Inflammatory macrophage (primary cell): Measurements from ENCODE around the gene KLF2.
"Not testable (repeated sequence)": the region's sequence is repeated elsewhere in the genome, so short reads cannot be mapped to it uniquely, and the experiment has no call there.

ENCODE experiments used
- DNase-seq, 2 donors: peaks; one replicate each; pipeline ENCODE4 v3.0.0-alpha.2; 2020 to 2022
- total RNA-seq, 18 experiments: gene quantifications; one replicate each; lab custom pipeline; 2026; ENCODE audit warnings: mixed read lengths in 6 of 18, inconsistent platforms in 2 of 18; lab: John Stamatoyannopoulos, UW

KLF2 gene
- 0.57 to 4.1 (median 2.1) reads per million in 18 experiments for total RNA-seq

DNA sequence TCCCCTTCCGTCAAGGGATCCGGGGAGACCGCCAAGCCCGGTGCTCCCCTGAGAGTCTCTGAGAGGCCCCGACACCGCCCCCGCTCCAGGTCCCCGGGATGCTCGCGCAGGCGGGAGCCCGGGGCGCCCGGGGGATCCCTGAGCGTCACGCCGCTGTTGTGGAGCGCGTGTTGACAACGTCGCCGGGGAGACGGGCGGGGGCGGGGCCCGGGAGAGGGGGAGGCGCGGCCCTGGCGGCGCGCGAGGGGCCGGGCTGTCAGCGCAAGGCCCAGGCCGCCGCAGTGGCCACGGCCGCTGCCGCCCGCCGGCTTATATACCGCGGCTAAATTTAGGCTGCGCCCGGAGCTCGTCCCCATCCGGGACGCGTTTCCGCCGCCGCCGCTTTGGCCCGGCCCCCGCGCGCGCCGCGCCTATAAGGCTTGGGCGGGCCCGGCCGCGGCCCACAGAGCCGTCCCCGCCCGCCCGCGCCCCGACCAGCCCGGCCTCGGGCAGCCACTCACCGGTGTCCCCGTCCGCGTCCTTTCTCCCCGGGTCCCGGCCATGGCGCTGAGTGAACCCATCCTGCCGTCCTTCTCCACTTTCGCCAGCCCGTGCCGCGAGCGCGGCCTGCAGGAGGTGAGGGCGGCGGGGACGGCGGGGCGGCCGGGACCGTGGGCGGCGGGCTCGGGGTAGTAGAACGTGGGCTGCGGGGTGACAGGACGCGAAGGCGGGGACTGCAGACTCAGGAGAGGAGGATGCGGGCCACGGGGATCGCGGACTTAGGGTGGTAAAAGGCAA, at the start of gene KLF2:
KLF2 (plus strand) TSS at position 443 of the 777 bp plus-strand sequence; CDS start at position 541, 98 bp downstream.
- DNase-seq: peak; percentile 96 to 98

DNA sequence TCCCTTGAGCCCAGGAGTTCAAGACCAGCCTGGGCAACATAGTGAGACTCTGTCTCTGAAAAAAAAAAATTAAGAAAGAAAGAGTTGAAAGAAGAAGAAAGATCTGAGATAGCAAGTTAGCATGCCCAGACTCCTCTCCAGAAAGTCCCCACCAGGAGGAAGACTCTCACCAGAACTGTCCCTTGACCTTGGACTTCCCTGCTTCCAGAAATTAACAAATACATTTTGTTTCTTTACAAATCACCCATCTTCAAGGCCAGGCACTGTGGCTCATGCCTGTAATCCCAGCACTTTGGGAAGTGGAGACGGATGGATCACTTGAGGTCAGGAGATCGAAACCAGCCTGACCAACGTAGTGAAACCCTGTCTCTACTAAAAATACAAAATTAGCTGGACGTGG, 44.3 kb upstream of the KLF2 start:
- no peak for DNase-seq

DNA sequence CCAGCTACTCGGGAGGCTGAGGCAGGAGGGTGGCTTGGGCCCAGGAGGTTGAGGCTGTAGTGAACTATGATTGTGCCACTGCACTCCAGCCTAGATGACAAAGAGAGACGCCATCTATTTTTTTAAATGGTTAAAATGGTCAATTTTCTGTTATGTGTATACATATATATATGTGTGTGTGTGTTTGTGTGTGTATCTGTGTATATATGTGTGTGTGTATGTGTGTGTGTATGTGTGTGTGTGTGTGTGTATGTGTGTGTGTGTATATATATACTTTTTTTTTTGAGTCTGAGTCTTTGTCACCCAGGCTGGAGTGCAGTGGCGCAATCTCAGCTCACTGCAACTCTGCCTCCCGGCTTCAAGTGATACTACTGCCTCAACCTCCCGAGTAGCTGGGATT, 42.9 kb upstream of the KLF2 start:
- no peak for DNase-seq

DNA sequence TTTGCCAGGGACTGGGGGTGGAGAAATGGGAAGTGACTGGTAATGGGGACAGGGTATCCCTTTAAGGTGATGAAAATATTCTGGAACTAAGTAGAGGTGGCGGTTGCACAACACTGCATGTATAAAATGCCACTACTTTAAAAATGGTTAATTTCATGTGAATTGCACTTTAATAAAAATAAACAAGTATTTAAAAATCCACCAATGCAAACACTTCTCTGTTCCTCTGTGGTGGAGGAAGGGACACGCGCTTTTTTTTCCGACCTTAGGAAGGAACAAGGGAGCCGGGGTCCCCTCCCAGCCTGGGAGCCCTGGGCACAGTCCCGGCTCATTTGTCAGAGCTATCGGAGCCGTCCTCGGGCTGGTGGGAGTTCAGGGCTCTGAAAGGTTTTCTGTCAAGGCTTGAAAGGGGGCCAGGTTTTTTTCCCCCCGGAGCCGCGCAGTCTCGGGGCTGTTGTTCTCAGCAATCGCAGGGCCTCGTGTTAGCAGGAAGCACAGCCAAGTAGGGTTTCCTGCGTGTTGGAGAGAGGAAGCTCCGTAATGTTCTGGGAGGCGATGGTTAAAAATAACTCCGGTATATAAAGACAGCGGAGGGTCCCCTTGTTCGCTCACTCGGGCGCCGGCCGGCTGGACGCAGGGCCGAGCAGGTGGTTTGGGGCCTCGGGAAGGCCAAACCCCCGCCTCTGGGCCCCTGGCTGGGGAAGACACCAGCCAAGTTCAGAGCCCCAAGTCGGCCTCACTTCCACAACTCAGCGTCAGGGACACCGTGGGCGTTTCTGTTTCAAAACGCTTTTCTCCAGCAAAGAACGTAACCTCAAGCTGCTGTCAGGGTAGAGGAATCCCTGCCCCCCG, 41.2 kb upstream of the KLF2 start:
- peak; percentile 95 to 96 for DNase-seq

DNA sequence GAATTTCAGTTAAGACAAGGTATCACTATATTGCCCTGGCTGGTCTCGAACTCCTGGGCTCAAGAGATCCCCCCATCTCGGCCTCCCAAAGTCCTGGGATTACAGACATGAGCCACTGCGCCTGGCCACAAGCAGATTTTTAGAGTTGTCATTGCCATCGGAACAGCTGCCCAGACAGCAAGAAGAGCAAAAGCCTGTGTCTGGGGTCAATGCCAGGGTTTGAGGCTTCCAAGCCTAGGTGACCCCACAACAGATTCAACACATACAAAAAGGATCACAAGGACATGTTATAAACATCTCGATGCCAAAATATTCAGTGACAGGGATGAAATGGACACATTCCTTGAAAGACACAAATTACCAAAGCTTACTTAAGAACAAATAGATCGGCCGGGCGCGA, 40.1 kb upstream of the KLF2 start:
- no peak for DNase-seq

DNA sequence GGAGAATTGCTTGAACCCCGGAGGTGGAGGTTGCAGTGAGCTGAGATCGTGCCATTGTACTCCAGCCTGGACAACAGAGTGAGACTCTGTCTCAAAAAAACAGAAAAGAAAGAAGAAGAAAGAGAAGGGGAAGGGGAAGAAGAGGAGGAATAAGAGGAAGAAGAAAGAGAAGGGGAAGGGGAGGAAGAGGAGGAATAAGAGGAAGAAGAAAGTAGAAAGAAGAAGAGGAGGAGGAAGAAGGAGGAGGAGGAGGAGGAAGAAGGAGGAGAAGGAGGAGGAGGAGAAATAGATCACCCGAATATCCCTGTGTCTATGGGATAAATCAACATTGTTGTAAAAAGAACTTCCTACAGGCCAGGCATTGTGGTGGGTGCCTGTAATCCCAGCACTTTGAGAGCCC, 39.5 kb upstream of the KLF2 start:
- DNase-seq: peak in 1 of 2 donors; percentile 8

DNA sequence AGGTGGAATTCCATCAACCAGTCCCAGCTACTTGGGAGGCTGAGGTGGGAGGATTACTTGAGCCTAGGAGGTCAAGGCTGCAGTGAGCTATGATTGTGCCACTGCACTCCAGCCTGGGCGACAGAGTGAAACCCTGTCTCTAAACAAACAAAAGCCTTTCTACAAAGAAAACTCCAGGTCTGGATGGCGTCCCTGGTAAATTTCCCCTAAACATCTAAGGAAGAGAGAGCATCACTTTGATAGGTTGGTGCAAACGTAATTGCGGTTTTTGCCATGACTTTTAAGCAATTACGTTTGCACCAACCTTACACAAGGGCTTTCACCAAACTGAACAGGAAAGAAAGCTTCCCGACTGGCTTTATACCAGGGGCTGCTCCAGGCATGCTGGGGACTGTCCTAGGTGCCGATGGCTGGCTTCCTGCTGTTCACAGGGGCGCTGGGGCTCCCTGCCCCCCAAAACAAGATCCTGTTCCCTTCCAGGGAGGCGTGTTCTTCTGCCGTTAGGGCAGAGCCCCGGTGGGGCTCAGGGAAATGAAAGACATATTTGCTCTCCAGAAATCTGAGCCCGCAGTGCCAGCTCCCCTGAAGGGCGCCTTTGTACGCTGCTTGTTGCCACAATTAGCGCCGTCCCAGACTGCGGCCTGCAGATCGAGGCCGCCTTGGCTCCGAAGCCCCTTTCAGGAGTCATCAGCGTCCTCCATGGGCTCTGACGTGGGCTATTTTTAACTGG, 38.7 kb upstream of the KLF2 start:
- DNase-seq: peak in 1 of 2 donors; percentile 32

DNA sequence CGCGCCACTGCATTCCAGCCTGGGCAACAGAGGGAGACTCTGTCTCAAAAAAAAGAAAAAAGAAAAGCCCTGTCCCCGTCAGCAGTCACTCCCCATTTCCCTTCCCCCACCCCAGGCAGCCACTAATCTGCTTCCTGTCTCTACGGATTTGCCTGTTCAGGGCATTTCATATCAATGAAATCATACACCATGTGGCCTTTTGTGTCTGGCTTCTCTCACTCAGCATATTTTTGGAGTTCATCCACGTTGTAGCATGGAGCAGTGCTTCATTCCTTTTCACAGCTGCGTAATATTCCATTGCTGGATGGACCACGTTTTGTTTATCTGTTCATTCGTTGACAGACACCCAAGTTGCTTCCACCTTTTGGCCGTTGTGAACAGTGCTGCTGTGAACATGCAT, 36.1 kb upstream of the KLF2 start:
- no peak for DNase-seq

DNA sequence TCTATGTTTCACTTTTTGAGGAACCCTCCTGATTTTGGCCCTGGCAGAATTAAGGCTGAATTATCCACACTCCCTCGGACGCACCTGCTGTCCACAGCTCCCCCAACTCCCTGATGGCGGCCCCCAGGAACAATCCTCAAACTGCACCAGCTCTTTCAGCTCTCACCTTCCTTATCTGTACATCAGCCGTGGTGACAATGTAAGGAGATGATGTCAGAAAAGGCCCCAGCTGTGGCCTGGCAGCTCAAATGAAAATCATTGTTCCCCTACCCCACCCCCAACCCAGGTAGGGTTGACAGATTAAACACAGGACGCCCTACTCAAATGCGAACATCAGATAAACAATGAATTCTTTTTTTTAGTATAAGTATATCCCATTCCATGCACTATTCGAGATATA, 35.0 kb upstream of the KLF2 start:
- no peak for DNase-seq

DNA sequence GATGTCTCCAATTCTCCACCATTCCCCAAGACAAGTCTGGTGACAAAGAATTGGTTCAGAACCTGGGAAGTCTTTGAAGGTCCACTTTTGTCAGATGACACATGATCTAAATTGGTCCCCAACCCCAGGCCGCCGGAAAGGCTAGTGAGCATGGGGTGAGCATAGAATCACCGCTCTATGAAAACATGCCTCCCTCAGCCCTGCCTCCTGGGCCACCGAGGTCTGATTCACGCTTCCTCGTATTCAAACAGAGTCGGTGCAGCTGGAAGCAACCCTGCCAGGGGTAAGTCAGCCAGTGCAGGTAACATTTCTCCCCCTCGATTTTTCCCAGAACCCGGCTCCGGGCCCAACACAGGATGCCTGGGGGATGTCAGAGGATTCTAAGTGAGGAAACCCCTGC, 33.9 kb upstream of the KLF2 start:
- no peak for DNase-seq

DNA sequence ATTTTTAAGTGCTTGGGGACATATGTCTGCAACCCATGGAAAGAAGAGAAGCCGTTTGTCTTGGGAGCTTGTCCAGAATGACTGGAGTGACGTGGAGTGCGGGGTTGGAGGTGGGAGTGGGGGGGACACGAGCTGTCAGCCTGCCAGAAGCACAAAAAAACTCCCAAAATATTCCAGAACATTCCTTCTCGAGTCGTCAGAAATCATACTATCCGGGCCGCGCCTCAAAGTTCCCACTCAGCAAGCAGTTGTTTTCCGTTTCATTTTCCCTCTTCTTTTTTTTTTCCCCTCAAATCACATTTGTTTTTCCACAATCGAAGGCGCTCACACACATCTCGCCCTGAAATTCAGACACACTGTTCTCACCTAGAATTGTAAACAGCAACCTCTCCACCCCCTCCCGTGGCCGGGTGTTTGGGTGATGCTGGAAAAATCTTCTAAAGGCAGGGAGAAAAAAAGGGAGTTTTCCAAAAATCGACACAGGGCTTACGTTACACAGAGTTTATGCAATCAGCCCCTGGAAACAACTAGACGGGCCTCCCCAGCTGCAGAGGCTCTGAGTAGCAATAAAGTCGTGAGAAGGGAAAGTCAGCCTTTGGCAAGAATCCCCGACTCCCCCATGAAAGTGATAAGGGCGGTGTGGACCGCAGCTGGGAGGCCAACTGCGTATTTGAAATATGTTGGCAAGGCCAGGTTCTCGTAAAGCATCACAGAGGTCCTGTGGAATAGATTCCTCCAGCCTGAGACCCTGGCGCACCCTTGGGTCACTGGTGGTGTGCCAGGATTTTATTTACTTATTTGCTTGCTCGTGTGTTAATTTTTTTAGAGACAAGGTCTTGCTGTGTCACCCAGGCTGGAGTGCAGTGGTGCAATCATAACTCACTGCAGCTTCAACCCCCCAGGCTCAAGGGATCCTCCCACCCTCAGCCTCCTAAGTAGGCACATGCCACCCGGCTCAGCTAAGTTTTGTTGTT, 31.2 kb upstream of the KLF2 start:
- peak; percentile 9 to 29 for DNase-seq

DNA sequence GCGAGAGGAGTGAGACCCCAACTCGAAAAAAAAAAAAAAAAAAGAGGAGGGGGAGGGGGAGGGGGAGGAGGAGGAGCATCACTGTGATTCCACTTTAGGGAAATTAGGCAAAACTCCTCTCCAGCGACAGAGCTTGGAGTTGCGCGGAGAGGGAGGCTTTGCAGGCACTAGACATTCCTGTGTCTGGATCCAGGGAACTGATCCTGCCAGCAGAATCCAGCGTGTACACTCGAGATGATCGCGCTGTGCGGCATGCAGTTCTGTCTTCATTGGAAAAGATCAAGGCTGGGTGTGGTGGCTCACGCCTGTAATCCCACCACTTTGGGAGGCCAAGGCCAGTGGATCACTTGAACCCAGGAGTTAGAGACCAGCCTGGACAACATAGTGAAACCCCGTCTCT, 29.6 kb upstream of the KLF2 start:
- DNase-seq: no peak

DNA sequence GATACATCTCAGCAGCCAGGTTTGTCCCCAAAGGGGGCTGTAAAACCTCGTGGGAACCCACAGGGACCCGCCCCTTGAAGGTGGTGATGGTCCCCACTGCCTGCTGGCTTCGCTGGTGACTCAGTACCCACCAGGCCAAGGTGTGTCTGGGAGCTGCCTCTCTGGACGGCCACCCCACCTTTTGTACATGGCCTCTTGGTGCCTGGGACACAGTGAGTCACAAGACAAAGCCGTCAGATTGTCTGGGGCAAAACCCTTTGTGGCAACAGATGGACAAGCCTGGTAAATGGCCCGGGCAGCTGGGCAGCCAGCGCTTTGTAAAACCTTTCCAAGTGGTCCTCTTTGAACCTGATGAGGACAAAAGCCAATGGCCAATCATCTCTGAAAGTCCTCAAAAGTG, 27.9 kb upstream of the KLF2 start:
- no peak for DNase-seq

DNA sequence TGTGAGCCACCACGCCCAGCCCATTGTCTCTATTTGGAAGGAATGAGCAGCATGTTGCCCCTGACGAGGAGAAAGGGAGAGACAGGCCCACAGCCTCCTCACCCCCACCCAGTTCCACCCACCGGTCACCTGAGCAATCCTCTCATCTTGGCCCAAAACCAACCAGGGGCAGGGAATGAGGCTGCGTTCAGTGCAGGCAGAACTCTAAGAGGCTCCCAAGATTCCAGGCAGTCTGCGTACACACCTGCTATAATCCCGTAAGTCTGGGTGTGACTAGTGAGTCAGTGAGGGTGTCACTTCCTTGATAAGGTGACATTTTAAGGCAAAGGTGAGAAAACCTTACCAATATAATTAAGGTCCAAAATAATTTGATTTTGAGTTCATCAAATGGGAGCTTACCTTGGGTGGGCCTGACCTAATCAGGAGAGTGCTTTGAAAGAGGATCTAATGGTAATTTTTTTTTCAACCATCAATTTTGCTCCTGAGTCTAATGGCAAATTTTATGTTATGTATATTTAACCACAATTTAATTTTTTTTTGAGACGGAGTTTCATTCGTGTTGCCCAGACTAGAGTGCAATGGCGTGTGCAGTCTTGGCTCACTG, 26.9 kb upstream of the KLF2 start:
- DNase-seq: no peak

DNA sequence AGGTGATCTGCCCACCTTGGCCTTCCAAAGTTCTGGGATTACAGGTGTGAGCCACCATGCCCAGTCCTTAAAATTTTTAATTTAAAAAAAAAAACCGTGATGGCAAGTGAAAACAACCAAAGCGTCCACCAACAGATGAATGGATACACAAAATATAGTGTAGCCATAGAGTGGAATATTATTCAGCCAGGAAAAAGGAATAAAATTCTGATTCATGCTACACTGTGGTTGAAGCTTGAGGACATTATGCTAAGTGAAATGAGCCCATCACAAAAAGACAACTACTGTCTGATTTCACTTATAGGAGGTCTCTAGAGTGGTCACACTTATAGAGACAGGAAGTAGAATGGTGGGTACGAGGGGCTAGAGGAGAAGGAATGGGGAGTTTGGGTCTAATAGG, 26.3 kb upstream of the KLF2 start:
- no peak for DNase-seq

DNA sequence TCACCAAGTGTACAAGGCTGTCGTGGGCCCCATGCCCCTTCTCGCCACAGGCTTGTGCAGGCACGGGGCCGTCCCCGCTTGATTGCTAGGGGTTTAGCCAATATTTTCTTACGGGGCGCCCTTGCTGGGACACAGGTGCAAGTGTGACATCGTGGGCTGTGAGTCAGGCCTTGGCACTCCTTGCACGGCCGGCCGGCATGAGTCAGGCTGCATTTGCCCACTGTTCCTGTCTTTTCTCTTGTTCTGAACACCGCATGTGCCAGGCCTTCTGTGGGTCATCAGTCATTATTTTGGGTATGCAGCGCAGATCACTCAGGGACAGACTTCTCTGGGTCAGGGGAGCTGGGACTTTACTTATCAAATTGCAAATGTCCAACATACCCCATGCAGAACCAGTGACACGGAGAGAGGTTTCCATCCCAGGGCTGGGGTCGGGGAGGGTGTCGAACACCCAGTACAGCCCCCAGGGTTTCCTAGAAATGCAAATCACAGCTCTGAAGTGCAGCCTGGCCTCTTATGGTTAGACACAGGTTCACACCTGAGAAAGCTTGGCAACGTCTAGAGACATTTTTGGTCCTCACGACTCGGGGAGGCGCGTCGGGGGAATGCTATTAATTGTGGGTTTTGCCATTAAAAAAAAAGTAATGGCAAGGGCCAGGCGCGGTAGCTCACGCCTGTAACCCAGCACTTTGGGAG, 22.5 kb upstream of the KLF2 start:
- no peak for DNase-seq

DNA sequence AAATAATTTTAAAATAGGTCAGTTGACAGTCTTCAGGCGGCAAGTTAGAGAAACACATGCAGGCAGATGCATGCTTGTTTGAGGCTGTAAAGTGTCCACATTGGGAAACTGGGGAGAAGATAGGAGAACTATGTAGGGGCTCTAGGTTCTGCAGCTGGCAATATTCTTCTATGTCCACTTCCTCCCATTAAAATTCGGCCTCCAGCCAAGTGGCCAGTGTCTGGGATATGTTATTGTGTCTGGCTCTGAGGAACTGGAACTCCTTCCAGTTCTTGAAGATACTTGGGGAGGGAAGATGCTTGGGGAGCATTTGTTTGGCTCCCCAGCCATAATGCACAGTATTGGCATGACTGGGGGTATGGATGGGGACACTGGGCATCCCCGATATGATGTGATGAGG, 20.9 kb upstream of the KLF2 start:
- no peak for DNase-seq

DNA sequence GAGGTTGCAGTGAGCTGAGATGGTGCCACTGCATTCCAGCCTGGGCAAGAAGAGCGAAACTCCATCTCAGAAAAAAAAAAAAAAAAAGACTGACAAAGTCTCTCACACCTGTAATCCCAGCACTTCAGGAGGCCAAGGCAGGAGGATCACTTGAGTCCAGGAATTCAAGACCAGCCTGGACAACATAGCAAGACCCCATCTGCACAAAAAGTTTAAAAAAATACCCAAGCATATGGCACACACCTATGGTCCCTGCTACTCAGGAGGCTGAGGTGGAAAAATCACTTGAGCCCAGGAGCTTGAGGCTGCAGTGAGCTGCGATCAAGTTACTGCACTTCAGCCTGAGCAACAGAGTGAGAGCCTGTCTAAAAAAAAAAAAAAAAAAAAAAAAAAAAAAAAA, 20.1 kb upstream of the KLF2 start:
- not testable (repeated sequence) for DNase-seq

DNA sequence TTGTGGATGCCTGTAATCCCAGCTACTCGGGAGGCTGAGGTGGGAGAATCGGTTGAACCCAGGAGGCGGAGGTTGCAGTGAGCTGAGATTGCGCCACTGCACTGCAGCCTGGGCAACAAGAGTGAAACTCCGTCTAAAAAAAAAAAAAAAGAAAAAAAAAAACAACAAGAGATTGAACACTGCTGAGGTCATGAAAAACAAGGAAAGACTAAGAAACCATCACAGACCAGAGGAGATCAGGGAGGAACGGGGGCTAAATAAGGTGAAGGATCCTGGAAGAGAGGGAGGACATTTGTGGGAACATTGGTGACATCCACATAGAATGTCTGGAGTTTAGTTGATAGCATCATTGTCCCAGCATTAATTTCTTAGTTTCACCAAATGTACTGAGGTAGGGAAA, 19.6 kb upstream of the KLF2 start:
- not testable (repeated sequence) for DNase-seq

DNA sequence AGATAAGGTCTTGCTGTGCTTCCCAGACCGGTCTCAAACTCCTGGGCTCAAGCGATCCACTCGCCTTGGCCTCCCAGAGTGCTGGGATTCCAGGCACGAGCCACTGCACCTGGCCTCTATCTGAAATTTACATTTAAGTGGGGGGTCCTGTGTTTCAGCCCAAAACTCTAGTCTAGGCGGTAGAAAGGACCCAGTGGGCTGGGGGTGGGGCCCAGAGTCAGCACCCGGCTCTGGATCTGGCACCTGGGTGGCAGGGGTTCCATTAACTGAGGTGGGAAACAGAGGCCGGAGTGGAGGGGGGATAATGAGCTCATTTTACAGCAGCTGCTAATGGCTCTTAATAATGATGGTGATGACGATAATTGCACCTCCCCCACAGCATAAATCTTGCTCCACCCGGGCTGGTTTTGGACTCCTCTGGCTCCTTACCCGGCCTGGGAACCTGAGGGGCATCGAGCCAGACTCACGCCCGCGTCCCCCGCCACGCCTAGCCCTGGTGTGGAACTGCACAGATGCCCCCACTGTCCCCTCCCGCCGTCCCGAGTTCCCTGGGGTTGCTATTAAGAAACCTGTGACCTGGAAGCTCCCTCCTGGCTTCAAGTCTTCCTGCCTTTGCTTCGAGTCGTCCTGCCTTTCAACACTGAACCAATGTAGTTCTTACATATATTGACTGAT, 17.8 kb upstream of the KLF2 start:
- DNase-seq: no peak
